ENCODE data around the gene KRT37. TPM values are rescaled to one million over a fixed set of nuclear protein-coding genes. Genes with fewer than 3 reads are reported as not detected.

The KRT37 gene
- total and polyA plus RNA-seq, 8 donors = not detected

- no peaks in the 10 kb centered on the region for H3K36me3 ChIP-seq
- H3K27ac ChIP-seq = no peak overlapping the region
- no peak overlapping the region for H3K4me3 ChIP-seq
- no peaks in the 10 kb centered on the region for H3K27me3 ChIP-seq
- intact Hi-C loops (cut with DNase I) = no loop called here
- no peak for ATAC-seq
- no peaks in the 10 kb centered on the region for H3K9me3 ChIP-seq
- DNase-seq = no peak
- TF ChIP-seq CTCF (IDR thresholded peaks at IDR 0.05) = no peak
- no peaks in the 10 kb centered on the region for H3K4me1 ChIP-seq
These were observed 30.9 kb upstream of the KRT37 start for GRCh38 chr17:41455236-41455635.

- no peak overlapping the region for H3K4me3 ChIP-seq
- H3K36me3 ChIP-seq = no peaks in the 10 kb centered on the region
- ATAC-seq (no peak), DNase-seq (no peak)
- H3K4me1 ChIP-seq = no peaks in the 10 kb centered on the region
- TF ChIP-seq CTCF (IDR thresholded peaks at IDR 0.05) = no peak
- intact Hi-C loops (cut with DNase I) = no loop called here
- no peak overlapping the region for H3K27ac ChIP-seq
- no peaks in the 10 kb centered on the region for H3K27me3 ChIP-seq
- H3K9me3 ChIP-seq = no peaks in the 10 kb centered on the region
These were observed 28.7 kb upstream of the KRT37 start for GRCh38 chr17:41453066-41453465.

- no peak for ATAC-seq
- TF ChIP-seq CTCF (IDR thresholded peaks at IDR 0.05) = no peak
These were observed 27.9 kb upstream of the KRT37 start for GRCh38 chr17:41452281-41452680.

GRCh38 chr17:41451154-41451728 is 26.9 kb upstream of the KRT37 start:
- TF ChIP-seq CTCF (IDR thresholded peaks at IDR 0.05) = no peak
- H3K27me3 ChIP-seq = peaks cover 0 to 3% of the 10 kb centered on the region in 2 donors
- ATAC-seq = no peak
- H3K27ac ChIP-seq = no peak overlapping the region
- no peak overlapping the region for H3K4me3 ChIP-seq
- no peak for DNase-seq
- intact Hi-C loops (cut with DNase I) = no loop called here
- no peaks in the 10 kb centered on the region for H3K9me3 ChIP-seq
- no peaks in the 10 kb centered on the region for H3K4me1 ChIP-seq
- no peaks in the 10 kb centered on the region for H3K36me3 ChIP-seq

More at GRCh38 chr17:41452281-41452680, 27.9 kb upstream of the KRT37 start:
- Histone ChIP-seq H3K27me3 (peaks cover 0 to 3% of the 10 kb centered on the region in 2 donors), H3K36me3 (no peaks in the 10 kb centered on the region), H3K9me3 (no peaks in the 10 kb centered on the region), H3K4me1 (no peaks in the 10 kb centered on the region), H3K4me3 (no peak overlapping the region), H3K27ac (no peak overlapping the region)
- intact Hi-C loops (cut with DNase I) = no loop called here
- DNase-seq = no peak

GRCh38 chr17:41449008-41449407 is 24.6 kb upstream of the KRT37 start:
- Histone ChIP-seq H3K27ac (no peak overlapping the region), H3K27me3 (peaks cover 0 to 8% of the 10 kb centered on the region in 2 donors), H3K4me3 (no peak overlapping the region), H3K36me3 (no peaks in the 10 kb centered on the region), H3K9me3 (no peaks in the 10 kb centered on the region), H3K4me1 (no peaks in the 10 kb centered on the region)
- no peak for DNase-seq
- intact Hi-C loops (cut with DNase I) = no loop called here
- ATAC-seq = no peak
- TF ChIP-seq CTCF (IDR thresholded peaks at IDR 0.05) = no peak

Measured in left lung (tissue), 10 donors.